NCI-H2029 treated with DMSO at 0.1 percent for 48 hours (cell line): ENCODE data around the gene CFAP53.

Source experiments
- DNase-seq: peaks from one replicate; lab custom pipeline; 2025; lab: John Stamatoyannopoulos, UW

Gene CFAP53

DNA sequence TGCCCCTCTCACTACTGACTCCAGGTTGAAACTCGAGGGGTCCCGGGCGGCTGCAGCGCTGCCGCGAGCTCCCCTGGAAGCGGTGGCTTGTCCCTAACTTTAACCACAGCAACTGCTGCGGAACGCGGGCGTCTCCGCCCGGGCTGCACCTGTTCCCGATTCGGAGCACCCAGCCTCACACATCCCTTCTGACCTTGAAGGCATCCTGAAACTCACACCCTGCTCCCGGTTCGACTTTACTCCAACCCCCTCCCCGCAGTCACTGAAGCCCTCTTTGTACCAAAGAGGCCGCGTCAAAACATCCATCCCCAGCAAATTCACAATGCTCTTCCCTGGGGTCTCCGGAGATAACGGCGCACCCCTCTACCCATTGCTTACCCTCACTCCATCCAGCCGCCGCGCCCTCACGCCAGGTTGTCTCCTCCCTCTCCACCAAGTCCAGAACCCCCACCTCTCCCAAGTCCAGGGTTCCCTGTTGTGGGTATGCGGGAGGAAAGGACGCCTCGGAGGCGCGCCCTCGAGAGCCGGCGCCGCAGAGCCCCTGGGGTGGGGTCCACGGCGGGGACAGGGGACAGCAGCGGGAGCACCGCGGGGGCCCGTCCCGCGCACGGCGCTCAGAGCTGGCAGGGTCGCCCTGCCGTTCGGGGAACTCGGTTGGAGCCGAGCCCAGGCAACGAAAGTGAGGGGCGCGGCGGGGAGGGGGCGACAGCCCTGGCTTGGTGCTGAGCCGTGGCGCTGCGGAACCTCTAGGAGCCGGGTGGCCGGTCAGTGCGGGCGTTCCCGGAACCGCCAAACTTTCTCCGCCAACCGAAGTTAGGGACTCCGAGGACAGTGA, 72.3 kb downstream of the CFAP53 start:
- no peak for DNase-seq

- no peak for DNase-seq
These were observed 73.1 kb downstream of the CFAP53 start for GRCh38 chr18:50192995-50193795.

GRCh38 chr18:50190926-50191325, 75.4 kb downstream of the CFAP53 start:
- DNase-seq = no peak

- no peak for DNase-seq
These were observed 76.1 kb downstream of the CFAP53 start for GRCh38 chr18:50190236-50190635.

DNA sequence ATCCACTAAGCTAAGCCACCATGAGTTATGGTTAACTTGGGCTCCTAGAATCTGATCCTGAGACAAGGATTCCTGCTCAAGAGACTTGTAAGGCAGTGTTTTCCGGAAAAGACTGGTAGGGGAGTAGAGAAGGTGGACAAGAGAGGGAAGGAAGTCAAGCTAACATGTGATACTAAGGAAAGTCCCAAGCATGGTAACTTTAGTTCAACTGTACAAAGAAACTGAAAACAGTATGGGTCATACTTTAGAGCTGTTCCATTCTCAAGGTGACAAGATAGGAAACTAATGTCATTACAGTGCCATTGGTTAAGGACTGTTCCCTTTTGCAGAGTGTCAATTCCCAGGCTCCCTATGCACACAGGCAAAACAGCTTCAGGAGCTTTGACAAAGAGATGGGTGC, 77.1 kb downstream of the CFAP53 start:
- DNase-seq = no peak

GRCh38 chr18:50188652-50189051, 77.6 kb downstream of the CFAP53 start:
- no peak for DNase-seq

DNA sequence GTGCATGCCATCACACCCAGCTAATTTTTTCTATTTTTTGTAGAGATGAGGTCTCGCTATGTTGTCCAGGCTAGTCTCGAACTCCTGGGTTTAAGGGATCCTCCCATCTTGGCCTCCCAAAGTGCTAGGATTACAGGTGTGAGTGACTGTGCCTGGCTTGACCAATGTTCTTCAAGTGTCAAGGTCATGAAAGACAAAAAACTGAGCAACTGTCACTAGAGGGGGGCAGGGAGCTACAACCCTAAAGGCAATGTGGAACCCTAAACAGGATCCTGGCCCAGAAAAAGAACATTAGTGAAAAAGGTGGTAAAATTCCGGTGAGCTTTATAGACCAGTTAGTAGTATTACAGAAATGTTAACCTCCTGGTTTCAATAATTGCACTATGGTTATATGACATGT, 78.6 kb downstream of the CFAP53 start:
- DNase-seq = no peak

DNA sequence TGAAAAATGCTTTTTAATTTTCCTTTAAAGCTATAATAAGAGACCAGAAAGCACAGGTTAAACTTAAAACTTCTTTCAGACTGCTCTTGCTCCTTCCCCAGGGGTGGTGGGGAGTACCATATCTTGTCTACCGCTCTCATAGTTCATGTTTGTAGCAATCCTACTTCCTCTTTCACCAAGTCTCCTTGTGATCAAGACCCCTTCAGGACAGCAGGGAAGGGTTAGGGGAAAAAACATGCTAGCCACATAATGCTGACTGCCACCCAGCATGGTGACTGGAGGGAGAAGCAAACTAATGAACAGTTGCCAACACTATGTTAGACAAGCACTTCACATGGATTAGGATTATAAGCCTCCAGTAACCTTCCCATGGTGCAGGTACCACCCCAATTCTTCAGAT, 79.9 kb downstream of the CFAP53 start:
- DNase-seq = no peak

GRCh38 chr18:50183556-50183955, 82.7 kb downstream of the CFAP53 start:
- DNase-seq = no peak

DNA sequence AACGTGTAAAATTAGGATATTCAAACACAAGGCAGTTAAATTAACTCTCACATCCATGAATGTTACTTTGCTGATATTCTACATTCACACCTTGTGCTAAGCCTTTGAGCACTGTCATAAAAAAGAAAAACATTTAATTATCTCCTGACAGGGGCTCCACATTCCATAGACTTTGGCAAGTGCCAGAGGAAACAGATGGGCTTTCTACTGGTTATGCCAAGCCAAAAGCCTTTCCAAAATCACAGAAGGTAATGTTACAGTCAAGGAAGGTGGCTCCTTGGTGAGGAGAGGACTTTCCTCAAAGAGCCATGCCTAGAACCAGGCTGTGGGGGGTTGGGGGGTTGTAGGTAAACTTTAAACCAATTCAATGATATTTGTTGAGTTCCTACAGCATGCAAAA, 83.8 kb downstream of the CFAP53 start:
- no peak for DNase-seq

DNA sequence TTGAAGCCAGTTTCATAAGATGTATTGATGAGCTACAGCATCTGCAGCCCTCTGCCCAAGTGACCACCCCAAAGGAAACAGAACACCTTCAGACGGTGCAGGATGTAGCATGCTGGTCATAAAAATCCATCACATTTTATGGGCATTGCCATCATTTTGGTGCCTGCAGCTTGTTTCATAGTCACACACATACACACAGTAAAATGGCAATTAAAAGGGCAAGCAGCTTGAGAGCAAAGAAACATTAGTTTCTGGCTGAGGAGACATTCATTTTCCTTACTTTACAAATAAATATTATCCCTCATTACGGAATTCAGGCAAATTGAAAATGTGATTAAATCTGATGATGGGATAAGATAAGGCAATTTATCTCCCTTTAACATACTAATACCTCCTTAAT, 84.7 kb downstream of the CFAP53 start:
- DNase-seq = no peak

DNA sequence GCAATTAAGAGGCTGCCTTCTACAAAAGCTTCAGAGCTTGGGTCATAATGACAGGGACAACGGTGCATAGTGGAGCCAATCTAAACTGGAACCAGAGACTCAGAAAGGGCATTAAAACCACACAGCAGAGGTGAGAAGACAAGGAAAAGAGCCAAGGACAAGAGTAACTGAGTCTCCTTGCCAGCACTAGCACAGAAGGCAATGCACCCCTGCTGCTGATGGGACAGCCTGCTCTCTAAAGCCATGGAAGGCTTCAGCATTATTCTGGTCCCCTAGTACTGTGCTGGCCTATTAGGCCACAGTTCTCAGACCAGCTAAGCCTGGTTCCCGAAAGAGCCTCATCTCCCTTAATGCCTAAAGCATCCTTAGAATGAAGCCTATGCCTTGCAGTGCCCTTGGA, 86.8 kb downstream of the CFAP53 start:
- DNase-seq = no peak

DNA sequence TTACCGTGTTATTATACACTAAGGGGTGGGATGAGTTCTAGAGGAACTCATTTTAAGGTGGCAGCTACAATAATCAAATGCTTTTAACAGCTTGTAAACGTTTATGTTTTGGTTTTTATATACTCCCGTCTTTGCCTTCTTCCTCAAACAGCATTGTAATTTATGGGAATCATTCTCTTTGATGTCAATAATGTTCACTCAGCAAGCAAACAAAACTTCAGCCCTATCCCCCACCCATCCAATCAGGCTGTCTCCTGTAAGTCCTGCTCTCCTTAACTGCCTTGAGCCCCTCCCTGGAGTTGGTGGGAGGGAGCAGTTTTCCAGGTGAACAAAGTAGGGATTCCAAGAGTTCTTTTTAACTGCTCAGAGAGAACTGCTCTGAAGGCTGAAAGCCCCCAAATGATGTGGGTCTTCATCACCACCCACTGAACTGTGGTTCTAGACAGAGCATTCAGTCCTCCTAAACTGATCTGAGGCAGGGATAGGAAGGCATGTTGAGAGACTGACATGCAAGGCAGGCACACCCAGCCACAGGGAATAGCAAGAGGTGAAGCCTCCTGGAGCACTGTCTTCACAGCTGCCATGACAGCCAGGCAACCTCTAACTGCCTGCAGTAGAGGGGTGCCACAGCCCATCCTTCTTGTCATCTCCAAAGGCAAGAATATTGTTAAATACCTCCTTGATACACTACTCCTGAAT, 88.9 kb downstream of the CFAP53 start:
- no peak for DNase-seq
